SU-DHL-6 (cell line): Measurements from ENCODE around the gene FAM184A.

ENCODE experiments used
- EZH2phosphoT487 ChIP-seq: fragments of 200-600 bp; sonication (generic), shearing (Covaris generic); conservative IDR thresholded peaks from 2 replicates; pipeline ENCODE4 v1.6.1; 2018; ENCODE audit warnings: mild to moderate bottlenecking, antibody characterized with exemption, low read length, moderate library complexity, mixed read lengths
- TF ChIP-seq, protein P1 (sequence below): fragments of 200-600 bp; sonication (generic); IDR thresholded peaks from one replicate; pipeline ENCODE4 v1.5.1; 2017; ENCODE audit warnings: antibody characterized with exemption, mild to moderate bottlenecking, low read length, moderate library complexity; ENCODE audit not compliant: insufficient read depth, poor library complexity, severe bottlenecking

DNA sequence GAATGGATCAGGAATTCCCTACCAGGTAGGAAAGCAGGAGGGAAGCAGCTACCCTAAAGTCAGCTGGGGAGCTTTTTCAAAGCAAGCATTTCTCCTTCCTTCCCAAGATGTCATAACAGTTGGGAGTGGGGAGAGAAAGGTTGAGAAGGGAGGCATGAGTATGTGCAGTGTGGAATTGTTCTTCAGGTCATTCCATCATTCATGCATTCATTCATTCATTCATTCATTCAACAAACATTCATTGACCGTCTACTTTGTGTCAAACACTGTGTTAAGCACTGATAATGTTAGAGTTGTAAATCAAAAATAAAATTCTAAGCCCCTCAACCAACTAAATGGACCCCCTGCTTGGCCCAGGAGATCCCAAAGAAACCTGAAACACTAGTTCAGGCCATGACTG, 49.2 kb upstream of the FAM184A start:
- TF ChIP-seq, protein P1, sequence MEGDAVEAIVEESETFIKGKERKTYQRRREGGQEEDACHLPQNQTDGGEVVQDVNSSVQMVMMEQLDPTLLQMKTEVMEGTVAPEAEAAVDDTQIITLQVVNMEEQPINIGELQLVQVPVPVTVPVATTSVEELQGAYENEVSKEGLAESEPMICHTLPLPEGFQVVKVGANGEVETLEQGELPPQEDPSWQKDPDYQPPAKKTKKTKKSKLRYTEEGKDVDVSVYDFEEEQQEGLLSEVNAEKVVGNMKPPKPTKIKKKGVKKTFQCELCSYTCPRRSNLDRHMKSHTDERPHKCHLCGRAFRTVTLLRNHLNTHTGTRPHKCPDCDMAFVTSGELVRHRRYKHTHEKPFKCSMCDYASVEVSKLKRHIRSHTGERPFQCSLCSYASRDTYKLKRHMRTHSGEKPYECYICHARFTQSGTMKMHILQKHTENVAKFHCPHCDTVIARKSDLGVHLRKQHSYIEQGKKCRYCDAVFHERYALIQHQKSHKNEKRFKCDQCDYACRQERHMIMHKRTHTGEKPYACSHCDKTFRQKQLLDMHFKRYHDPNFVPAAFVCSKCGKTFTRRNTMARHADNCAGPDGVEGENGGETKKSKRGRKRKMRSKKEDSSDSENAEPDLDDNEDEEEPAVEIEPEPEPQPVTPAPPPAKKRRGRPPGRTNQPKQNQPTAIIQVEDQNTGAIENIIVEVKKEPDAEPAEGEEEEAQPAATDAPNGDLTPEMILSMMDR = no peak
- no peak for TF ChIP-seq EZH2phosphoT487
